GM19328 (cell line): ENCODE data around the gene MAD2L1.

Experiments used
- ATAC-seq: cut with Tn5 transposase; IDR thresholded peaks from one replicate; pipeline ENCODE4 v1.9.1; 2021; ENCODE audit warnings: mild to moderate bottlenecking, moderate library complexity; ENCODE audit not compliant: unreplicated experiment

The MAD2L1 gene

GRCh38 chr4:120059036-120059435 is 7.6 kb downstream of the MAD2L1 start:
- ATAC-seq = no peak

DNA sequence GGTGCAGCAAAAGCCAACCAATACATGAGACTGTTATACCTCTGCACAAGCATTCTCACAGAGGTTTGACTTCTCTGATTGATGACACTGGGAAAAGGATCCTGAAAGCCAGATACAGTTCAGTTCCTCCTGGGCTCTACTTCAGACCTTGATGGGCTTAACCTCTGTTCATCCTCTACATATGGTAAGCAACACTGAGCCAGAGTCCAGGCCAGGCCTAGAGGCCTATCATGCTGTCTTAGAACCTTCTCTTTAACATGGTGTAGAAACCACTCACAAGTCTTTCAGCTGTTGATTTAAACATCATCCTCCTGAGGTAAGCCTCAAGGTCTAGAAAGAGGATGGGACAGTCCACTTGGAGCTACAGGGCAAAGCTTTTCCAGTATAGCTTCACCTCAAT is 9.2 kb downstream of the MAD2L1 start:
- no peak for ATAC-seq

DNA sequence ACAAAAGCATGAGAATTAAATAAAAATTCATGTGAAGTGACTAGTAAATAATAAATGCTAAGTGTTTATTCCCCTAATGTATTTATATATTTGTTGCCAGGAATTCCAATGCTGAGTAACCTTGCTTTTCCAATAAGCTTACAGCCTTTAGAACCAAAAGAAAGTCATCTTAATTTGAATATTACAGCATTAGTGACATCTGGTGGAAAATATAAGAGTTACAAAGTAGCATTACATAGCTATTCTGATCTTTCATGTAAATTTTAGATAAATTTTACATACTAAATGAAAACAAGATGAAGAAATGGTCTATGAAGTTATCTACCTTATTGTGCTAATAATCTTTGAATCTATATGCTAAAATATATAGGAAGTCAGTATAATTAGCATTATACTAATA is 10.4 kb downstream of the MAD2L1 start:
- ATAC-seq = no peak

DNA sequence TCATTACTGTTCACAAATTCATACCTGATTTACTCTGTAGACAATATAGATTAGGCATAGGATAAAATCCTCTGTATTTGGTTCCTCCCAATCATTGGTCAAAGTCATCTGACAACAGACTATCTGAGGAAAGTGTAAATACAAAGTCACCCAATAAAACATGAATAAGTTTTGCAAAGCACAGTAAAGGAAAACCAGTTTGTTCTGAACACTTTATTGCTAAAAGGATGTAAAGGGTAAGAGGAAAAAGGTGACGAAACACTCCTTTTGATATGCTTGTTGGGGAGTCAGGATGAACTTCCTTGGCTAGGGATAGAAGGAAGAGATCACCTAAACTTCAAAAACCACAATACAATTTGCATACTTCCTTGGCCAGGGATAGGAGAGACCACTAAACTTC is 10.9 kb downstream of the MAD2L1 start:
- ATAC-seq = no peak

DNA sequence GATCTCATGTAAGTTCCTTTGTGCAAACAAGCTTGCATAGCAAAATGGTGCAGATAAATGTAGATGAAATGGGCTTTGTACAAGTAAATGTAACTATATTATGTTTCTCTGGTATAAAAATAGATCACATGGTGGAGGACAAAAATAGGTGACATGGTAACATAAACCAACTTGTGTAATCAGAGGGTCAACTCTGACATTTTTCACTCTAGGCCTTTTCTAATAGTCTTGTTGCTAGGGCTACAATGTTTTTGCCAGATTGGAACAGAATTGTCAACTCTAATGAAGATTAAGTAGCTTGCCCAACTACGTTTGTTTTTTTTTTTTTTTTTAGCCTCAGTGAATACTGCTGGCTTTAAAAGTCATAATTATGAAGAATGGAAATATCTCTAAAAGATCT is 11.5 kb downstream of the MAD2L1 start:
- no peak for ATAC-seq

- peak; percentile 49 for ATAC-seq
Measured at GRCh38 chr4:120053911-120054310, 12.7 kb downstream of the MAD2L1 start.

DNA sequence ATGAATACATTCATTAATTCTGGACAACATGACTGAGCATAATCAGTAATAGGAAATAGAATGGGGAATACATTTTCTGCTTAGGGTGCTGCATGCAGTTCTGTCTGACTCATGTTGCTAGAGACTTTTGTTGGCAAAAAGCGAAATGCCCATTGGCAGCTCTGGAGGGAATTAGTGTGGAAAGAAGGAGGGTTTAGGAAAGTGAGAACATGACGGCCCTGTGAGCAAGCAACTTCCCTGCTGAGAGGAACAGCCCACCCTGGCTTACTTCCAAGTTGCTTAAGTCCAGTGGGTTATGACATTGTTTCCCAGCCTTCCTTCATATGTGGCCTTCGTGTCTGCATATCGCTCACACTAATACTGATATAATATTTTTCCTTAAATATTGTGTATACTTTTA is 13.8 kb downstream of the MAD2L1 start:
- ATAC-seq = no peak

DNA sequence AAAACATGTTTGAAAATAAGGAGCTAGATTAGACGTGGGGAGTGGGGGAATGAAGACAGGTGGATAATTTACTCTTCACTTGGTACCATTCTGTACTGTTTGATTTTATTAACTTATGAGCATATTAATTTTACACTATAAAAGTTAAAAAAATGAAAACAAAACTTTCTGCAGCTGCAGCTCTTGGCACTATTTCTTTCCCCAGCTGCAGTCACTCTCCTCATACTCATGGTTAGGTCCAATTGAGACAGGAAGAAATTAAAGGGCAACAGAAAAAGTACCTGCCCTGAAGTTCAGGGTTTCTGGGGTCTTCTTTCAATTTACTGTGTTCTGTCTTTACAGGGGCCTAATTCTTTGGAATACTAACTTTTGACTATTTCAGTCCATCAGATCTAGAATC is 15.4 kb downstream of the MAD2L1 start:
- ATAC-seq = no peak

DNA sequence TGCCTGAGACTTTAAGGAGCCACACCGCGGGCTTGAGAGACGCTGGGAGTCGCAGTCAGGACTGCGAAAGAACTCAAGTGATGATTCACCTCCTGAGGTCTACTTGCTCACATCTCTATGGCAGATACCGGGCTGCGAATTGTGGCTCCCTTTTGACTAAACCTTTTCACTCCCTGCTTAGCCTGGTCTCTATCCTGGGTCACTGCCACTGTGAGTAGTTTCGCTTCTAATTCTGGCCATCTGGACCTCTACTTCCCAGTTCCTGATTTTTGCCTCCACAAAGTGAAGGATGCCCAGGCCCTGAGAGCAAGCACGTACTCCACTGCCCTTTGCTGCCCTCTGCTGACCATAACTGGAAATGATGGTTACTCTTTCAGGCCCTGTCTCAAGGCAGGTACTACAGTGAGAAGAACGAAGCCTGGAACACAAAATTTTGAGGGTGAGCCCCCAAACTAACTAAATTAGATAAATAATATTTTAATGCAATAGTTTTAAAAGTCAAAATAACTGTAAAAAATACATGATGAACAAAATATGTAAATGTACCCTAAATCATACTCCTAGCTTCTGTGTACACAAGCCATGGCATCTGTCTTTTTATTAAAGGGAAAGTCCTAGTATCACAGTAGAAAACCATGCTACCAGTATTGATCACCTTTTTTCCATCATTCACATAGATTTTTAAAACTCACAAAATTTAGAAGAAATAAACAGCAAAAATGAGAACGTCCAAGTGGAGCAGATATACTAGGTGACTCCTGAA is 16.7 kb downstream of the MAD2L1 start:
- peak; percentile 81 for ATAC-seq

GRCh38 chr4:120043828-120044227 is 22.8 kb downstream of the MAD2L1 start:
- no peak for ATAC-seq

DNA sequence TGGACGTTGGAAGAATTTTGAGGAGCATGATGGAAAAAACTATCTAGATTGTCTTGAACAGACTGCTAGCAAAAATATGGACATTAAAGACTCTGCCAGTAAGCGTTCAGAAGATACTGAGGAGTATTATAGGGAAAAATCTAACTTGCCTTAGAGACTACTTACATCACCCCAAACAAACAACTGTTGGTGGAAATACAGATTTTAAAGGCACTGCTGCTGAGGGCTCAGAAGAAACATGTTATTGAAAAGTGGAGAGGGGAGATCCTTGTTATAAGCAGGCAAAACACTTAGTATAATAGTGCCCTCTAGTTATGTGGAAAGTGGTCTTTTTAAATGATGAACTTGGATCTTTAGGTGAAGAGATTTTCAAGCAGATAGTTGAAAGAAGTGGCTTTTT is 29.2 kb downstream of the MAD2L1 start:
- no peak for ATAC-seq

- ATAC-seq = no peak
Measured at GRCh38 chr4:120034913-120035312, 31.7 kb downstream of the MAD2L1 start.

- no peak for ATAC-seq
Measured at GRCh38 chr4:120026853-120027252, 39.8 kb downstream of the MAD2L1 start.

DNA sequence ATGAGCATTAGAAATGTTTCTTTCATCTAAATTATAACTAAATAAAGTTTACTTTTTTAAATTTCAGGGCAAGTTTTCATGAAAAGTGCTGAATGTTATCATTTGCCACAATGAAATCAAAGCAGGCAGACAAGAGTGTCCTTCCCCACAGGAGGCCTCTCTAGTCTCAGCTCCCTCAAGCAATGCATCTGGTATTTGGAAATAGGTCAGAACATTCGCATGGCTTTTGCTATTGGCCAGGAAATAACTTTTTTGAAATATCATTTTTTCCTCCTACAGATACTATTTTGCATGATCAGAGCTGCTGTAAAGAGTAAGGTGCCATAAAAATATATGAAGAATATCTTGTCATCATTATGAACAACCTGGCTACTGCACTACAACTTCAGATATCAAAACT is 41.1 kb downstream of the MAD2L1 start:
- no peak for ATAC-seq

GRCh38 chr4:120018786-120019185 is 47.9 kb downstream of the MAD2L1 start:
- no peak for ATAC-seq

GRCh38 chr4:120017939-120018692 is 48.5 kb downstream of the MAD2L1 start:
- ATAC-seq = no peak

DNA sequence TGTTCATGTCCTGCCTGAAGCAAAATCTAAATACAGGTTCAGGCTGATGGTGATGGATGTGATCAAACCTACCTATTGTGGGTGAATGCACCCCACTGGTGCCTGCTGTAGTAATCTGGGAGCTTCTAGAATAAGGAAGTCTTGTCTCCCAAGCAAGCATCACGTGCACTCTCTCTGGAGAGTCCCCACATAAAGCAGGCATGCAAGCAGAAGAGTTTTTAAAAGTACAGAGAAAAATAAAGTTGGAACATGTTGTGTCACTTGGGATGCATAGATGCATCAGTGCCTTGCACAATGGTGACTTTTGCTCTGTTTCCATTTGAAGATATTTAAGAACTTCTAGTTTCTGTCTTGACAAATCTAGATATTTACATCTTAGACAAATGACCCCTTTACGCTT is 54.9 kb downstream of the MAD2L1 start:
- ATAC-seq = no peak

- no peak for ATAC-seq
Measured at GRCh38 chr4:120010646-120011045, 56.0 kb downstream of the MAD2L1 start.

DNA sequence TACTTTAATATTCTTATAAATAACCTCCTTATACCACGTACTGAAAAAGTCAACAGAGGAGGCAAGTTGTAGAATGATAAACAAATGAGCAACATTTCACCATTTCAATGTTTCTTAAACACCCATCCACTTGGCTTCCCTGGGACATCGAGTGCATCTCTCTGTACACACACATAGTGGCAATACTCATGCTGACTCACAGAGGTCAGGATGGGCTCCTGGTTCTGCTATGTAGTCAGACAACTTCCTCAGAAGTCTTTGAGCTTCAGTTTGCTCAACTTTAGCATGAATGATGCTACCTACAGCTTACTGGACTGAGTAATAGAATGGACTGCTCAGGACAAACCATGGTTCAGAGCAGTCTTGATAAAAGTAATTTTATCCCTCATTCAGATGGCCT is 56.9 kb downstream of the MAD2L1 start:
- ATAC-seq = no peak

GRCh38 chr4:120008957-120009356 is 57.7 kb downstream of the MAD2L1 start:
- no peak for ATAC-seq

DNA sequence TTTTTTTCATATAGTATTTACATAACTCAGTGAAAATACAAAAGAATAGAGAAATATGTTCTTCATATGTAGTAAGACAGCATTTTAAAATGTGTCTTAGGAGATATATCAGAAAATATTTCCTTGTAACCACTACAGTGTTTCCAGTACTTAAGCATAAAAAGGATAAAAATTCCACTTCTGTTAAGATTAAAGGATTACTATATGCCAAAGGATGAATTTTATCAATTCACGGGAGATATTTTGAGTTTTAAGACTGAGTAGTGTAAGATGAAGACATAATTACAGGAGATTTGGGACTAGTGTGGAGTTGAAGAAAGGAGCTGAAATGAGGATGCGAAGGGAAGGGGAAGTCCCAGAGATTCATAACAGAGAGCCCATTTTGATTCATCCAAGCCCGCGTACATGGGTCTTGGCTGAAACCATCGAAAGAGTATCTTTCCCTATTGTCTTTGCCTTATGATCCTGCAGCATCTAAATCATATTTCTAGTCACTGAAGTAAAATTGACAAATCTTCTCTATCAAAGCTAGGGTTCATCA is 58.7 kb downstream of the MAD2L1 start:
- ATAC-seq = no peak

DNA sequence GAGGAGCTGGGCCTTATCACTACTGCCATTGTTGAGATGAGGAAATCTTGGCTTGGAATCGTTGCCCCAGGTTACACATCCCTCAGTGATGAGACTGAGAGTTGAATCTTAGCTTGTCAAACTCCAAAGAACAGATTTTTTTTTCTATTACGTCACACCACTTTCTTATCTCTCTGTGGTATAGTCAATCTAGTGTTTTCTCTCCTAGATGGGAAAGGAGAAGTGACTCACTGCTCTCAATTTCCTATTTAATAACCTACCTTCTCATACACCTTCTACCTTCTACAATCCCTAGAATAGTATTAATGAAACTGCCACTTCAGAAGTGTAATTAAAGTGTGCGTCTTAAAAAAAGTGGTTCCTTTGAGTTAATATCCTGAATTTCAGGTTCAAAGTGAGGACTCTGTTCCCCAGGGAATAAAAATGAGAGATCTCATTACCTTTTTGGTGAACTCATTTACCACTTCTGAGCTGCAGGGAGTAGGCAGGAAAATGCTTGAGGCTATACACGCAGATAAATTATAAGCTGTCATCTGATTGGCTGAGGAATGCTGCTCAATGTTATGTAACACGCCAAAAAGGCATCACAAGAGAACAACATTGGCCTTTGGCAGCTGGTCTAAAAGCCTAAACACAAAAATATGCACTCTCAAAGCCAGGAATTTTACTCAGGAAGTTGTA is 59.3 kb downstream of the MAD2L1 start:
- ATAC-seq = no peak
